ENCODE measurements around the gene ZNF14.
A peak's percentile ranks its signal among the peaks of the same experiment; 100 is the strongest.
"Not testable (repeated sequence)": the region's sequence is repeated elsewhere in the genome, so short reads cannot be mapped to it uniquely, and the experiment has no call there.

ZNF14 gene

DNA sequence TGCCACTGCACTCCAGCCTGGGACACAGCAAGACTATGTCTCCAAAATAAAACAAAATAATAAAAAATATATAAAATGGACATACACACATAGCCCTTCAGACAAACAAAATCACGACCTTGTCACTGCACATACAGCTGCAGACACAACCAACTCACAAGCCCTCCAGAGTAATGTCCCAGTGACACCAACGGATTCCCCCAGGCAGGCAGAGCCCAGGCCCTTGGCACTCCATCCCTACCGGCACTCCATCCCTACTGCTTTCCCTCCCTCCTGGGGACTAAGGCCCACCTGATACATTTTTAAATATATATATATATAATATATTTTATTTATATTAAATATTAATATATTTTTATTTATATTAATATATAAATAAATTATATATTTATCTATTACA is 45.8 kb downstream of the ZNF14 start:
- no peak for DNase-seq (ENCODE audit: low read depth)

DNA sequence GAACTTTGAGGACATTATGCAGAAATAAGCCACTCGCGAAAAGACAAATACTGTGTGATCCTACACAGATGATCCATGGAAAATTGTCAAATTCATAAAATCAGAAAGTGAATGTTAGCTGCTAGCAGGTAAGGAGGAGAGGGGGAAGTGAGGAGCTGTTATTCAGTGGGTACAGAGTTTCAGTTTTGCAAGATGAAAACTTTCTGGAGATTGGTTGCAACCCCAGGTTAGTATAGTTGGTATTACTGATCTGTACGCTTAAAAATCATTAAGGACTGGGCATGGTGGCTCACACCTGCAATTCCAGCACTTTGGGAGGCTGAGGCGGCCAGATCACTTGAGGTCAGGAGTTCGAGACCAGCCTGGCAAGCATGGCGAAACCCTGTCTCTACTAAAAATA is 46.3 kb downstream of the ZNF14 start:
- DNase-seq (ENCODE audit: low read depth): no peak

DNA sequence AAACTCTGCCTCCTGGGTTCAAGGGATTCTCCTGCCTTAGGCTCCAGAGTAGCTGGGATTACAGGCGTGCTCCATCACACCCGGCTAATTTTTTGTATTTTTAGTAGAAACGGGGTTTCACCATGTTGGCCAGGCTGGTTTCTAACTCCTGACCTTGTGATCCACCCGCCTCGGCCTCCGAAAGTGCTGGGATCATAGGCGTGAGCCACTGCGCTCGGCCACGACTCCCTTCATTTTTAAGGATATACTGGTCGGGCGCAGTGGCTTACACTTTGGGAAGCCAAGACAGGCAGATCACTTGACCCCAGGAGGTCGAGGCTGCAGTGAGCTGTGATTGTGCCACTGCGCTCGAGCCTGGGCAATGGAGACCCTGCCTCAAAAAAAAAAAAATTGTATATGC is 46.8 kb downstream of the ZNF14 start:
- not testable (repeated sequence) for DNase-seq (ENCODE audit: low read depth)

GRCh38 chr19:19679176-19680073 is 53.5 kb downstream of the ZNF14 start:
- no peak for DNase-seq (ENCODE audit: low read depth)

DNA sequence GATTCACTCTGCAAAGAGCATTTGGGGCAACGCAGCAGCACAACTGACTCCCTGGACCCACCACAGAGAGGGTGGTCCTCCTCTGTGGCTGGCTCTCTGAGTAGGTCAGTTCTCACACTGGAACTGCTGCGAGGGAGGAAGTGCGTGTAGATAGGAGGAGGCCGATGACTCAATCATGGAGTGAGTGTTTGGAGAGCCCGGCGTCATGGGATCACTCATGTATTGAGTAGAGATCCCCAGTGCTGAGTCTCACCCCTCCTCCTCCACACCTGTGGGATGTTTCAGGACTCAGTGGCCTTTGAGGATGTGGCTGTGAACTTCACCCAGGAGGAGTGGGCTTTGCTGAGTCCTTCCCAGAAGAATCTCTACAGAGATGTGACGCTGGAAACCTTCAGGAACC is 55.3 kb downstream of the ZNF14 start:
- no peak for DNase-seq (ENCODE audit: low read depth)

GRCh38 chr19:19674315-19674714 is 58.6 kb downstream of the ZNF14 start:
- no peak for DNase-seq (ENCODE audit: low read depth)

GRCh38 chr19:19672816-19673215 is 60.1 kb downstream of the ZNF14 start:
- no peak for DNase-seq (ENCODE audit: low read depth)

DNA sequence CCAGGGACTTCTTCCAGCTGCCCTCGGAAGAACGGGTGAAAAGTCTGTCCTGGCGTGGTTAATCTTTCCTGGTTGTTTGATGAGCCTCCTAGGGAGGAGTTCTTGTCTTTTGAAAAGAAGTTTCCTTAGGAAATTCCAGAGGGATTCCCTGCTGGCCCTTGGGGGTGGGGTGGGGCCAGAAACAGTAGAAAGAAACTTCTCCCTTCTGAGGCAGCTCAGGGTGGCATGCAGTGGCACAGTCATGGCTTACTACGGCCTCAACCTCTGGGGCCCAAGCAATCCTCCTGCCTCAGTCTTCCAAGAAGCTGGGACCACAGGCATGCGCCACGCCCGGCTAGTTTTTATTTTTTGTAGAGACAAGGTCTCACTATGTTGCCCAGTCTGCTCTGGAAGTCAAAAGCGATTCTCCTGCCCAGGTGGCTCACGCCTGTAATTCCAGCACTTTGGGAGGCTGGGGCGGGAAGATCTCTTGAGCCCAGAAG is 62.8 kb downstream of the ZNF14 start:
- DNase-seq (ENCODE audit: low read depth): no peak

DNA sequence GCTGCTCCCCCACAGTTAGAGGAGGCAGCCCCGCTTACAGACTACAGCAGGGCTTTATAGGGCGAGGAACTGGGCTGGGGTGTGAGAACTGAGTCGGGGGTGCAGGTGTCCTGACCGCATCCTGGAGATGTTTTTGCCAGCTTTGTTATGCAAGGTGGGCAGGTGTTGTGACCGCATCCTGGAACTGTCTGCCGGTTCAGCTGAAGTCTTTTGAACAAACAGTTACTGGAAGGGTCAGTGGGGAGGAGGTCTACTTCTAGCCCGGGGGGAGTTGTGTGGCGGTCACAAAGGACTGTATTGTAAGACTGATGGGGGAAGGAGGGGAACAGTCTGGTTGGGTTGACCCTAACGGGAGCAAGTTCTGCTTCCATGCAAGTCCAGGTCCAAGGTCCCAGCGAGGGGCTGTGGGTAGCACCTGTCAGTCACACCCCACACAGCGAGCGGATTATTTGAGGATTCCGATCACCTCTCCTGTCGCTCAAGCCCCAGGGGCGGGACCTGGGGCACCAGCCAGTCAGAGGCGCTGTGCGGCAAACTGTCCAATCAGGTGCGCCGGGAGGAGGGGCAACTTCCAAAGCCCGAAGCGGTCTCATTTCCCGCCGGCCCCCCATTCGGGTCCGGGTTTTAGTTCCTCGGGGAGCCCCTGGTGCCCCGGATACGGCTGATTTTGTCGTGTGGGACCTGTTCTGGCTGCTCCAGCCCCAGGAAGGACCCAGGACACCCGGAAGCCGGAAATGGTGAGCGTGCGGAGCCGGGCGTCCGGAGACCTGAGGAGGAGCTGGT is 64.5 kb downstream of the ZNF14 start, which contains the start of gene ZNF101:
Gene ZNF101, plus strand, starts transcription at position 610 of the 783 bp plus-strand sequence. Its CDS starts 125 bp downstream, at position 735.
- DNase-seq (ENCODE audit: low read depth): peak; percentile 81

DNA sequence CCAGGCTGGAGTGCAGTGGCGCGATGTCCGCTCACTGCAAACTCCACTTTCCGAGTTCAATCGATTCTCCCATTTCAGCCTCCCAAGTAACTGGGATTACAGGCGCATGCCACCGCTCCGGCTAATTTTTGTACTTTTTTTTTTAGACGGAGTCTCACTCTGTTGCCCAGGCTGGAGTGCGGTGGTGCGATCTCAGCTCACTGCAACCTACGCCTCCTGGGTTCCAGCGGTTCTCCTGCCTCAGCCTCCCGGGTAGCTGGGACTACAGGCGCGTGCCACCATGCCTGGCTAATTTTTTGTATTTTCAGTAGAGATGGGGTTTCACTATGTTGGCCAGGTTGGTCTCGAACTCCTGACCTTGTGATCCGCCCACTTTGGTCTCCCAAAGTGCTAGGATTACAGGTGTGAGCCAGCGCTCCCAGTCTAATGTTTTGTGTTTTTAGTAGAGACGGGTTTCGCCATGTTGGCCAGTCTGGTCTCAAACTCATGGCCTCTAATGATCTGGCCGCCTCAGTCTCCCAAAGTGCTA is 67.4 kb downstream of the ZNF14 start:
- DNase-seq (ENCODE audit: low read depth): not testable (repeated sequence)

DNA sequence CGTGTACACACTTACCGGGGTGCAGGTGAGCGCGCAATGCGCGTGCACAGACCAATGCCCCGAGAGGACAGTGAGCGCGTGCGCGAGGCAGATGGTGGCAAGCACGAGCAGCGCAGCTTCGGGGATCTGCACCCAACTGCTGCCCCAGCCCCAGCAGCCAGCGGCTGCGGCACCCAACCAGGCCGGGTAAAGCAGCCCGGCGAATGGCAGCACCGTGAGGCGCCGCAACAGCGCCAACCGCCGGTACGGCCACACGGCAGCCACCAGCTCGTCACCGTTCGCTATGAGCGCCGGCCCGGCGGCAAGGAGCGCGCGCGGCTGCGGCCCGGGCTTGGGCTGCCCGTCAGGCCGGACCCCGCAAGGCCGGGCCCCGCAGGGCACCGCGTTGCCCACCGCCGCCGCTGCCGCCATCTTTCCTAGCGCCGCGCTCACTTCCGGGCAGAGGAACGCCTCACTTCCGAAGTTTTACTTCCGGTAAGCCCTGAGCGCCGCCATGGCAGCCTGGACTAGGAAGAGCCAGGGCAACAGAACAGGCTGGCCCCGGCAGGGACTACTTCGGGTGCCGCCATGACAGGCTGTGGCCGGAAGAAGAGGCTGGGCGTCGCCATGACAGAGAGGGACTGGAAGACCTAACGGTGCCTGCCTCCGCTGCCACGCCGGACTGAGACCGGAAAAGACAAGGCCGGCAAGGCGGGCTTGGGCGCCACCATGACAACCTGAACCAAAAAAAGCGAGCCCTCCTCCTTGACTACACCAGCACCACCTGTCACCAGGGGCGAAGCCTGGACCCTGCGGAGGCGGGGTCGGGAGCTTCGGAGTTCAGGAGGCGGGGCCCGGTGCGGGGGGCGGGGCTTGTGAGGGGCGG is 69.4 kb downstream of the ZNF14 start, which contains the start of gene ATP13A1:
Gene ATP13A1, minus strand, starts transcription at position 421 of the 865 bp plus-strand sequence. Its CDS starts 10 bp downstream, at position 411.
- DNase-seq (ENCODE audit: low read depth): peak; percentile 75

- no peak for DNase-seq (ENCODE audit: low read depth)
These were observed 70.0 kb downstream of the ZNF14 start for GRCh38 chr19:19662871-19663255.

GRCh38 chr19:19662344-19662743 is 70.6 kb downstream of the ZNF14 start:
- DNase-seq (ENCODE audit: low read depth): no peak

DNA sequence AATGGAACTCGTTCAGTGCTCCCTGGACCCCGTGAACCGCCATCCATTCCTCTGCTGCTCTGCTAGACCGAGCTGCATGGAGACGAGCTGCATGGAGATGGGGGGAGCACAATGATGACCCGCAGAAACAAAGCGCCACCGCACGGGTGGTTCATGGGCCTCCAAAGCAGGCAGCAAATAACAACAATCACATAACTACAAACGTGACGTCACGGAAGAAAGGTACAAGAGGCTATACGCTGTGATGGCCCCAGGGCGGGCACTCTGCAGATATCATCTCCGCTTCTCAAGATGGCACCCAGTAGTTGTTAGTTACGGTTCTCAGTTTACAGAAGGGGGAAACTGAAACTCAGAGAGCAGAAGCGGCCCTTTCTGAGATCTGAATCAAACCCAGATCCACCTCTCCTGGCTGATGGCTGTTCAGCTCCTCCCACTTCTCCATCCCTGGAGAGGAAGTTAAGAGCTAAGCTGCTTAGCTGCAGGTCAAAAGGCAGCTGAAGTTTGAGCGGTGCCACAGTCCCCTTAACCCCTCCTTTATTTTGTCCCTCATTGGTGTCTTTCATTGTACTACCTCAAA is 71.1 kb downstream of the ZNF14 start:
- DNase-seq (ENCODE audit: low read depth): no peak

DNA sequence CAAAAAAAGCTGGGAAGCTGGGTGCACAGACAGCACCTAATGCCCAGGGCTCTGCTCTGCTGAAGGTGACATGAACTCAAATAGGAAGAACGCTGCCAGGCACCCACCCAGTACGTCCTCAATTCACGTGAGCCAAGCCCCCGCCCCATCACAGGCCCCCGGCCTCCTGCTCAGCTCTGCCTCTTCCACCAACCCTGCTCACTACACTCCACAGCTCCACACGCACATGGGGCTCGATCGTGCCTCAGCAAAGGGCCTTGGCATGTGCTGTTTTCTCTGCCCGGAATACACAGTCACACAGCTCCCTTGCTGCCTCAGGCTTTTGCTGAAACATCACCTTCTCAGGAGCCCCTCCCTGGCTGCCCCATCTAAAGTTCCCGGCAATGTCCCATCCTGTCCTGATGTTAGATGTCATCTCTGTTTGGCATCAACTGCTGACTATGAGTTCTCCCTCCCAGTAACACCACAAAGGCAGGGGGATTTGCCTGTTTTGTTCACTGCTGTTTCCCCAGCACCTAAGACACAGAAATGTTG is 71.7 kb downstream of the ZNF14 start:
- DNase-seq (ENCODE audit: low read depth): no peak
